GM18526 (cell line): Measurements from ENCODE around the gene CDH26.

Experiments used
- POLR2A ChIP-seq: IDR thresholded peaks from 3 replicates; pipeline ENCODE4 v1.6.1; 2011; ENCODE audit not compliant: insufficient read length; ENCODE audit errors: extremely low read depth

CDH26 gene

GRCh38 chr20:59996108-59996507, 37.9 kb downstream of the CDH26 start:
- no peak for TF ChIP-seq POLR2A

- no peak for TF ChIP-seq POLR2A
Measured at GRCh38 chr20:59997896-59998295, 39.7 kb downstream of the CDH26 start.

GRCh38 chr20:59999502-59999901, 41.3 kb downstream of the CDH26 start:
- no peak for TF ChIP-seq POLR2A

DNA sequence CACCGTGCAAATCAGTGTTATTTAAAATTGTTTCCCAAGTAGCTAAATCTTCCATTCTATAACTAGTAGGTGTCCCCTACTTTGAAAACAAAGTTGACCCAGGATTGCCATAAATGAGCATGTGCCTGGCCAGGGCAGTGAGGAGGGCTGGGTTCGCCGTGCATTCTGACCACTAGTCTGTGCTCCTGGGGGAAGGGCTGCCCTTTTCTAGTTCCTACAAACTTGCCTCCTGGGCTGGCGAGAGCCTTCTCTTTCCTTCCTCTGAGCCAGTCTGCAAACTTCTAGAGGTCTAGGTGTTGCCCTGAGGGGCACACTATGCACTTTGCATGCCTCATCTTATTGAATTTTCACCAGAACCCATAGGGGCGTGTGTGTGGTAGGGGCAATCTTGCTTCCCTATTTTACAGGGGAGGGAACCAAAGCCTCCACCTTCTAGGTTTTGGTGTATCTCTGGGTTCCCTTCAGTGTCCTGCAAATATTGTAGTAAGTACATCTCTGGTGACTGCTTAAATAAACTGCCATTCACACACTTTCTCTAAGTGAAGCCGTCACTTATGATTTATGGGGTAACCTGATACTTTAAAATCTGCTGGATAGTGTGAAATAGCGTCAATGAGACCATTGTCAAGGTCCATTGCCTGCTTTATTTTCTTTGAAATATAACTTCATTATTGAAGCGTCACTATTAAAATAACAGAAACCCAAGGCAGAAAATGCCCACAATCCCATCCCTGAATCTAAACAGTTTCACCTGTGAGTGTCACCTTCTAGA, 42.2 kb downstream of the CDH26 start:
- TF ChIP-seq POLR2A = no peak

- TF ChIP-seq POLR2A = no peak
Measured at GRCh38 chr20:60001108-60001507, 42.9 kb downstream of the CDH26 start.

GRCh38 chr20:60003776-60004175, 45.6 kb downstream of the CDH26 start:
- no peak for TF ChIP-seq POLR2A

DNA sequence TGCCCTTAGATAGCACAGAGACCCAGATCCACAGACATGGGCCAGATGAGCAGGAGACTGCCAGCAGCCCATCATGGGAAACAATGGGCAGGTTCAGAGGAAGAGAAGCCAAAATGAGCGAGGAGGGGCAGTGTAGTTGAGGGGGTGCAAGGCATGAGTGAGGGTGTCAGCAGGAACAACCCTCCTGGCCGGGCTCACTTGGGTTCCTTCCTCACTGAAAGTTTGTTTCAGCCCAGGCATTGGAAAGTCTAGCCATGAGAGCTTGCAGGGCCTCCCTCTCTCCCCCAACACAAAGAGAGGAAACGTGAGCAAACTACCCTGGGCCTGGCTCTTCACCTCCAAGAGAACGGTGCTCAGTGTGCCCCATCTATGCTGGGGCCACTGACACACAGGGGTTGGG, 48.0 kb downstream of the CDH26 start:
- TF ChIP-seq POLR2A = no peak

DNA sequence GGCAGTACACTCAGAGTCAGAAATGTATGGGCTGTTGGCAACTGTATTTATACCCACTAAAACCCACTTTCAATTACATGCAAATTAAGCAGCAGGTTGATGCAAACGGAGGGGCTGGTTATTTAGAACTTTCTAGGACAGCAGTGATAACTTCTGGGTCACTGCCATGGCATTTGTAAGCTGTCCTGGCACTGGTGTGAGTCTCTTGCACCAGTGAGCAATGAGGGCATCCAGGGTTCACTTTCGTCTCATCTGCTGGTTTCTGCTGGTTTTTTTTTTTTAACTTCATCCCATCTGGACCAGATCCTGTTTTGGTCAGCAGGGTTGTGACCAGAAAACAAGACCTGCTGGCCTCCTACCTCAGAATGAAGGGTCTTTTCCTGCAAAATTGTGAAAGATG, 49.2 kb downstream of the CDH26 start:
- no peak for TF ChIP-seq POLR2A

- TF ChIP-seq POLR2A = no peak
Measured at GRCh38 chr20:60008130-60008808, 50.0 kb downstream of the CDH26 start.

GRCh38 chr20:60009318-60009717, 51.1 kb downstream of the CDH26 start:
- no peak for TF ChIP-seq POLR2A

- TF ChIP-seq POLR2A = no peak
Measured at GRCh38 chr20:60009826-60010616, 51.8 kb downstream of the CDH26 start.

- no peak for TF ChIP-seq POLR2A
Measured at GRCh38 chr20:60010689-60011458, 52.7 kb downstream of the CDH26 start.

DNA sequence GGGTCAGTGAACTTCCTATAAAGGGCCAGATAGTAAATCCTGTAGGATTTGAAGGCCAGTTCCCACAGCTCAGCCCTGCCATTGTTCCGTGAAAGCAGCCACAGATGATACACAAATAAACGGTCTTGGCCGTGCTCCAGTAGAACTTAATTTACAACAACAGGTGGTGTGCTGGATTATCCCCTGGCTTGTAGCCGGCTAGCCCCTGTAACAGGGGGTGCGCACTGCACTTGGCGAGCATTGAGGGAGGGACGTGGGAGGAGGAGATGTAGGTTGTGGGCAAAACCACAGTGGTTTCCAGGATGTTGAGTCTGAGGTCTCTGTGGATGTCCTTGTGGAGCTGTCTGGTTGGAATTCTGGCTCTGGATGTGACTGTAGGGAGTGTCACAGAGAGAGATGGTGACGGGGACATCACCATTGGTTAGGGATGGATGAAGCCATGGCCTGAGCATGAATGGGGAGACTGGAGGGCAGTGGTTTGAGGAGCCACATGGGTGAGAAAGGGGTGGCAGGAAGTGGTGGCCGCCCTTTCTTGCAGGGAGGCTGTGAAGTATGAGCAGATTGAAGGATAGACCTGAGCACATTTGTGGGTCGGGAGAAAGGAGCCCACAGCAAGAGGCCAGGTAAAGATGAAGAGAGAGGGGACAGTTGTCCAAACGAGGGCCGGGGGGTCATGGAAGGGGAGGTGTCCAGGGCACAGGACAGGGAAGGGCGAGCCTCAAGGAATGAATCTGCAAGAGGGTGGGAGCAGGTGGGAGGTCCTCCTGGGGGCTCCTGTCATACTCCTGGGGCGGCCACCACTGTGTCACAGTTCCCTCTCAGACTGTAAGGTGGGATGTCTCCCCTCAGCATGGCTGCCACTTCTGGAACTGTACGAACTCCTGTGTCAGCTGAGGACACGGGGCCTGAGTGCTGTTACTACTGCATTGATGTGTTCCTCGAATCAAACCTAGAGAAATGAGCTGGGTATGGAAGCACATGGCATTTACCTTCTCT, 53.6 kb downstream of the CDH26 start:
- TF ChIP-seq POLR2A = no peak
